Islet precursor cell (in vitro differentiated cells): ENCODE results near the gene SLX9.
A peak's percentile ranks its signal among the peaks of the same experiment; 100 is the strongest.

Experiments
- DNase-seq: peaks from one replicate; pipeline ENCODE4 v3.0.0-alpha.2; 2018

Gene SLX9

DNA sequence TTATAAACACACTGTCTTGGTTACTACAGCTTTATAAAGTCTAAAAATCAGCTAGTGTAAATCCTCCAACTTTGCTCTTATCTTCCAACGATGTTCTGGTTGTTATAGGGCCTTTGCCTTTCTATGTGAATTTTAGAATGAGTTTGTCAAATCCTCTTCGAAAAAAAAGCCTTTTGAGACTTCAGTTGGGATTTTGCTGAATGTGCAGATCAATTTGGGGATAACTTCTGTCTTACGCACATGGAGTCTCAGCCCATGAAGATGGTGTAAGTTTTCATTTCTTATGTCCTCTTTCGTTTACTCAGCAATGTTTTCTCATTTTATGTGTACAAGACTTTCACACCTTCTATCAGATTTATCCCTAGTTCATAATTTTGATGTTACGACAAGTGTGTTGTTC lies 69.8 kb downstream of the SLX9 start:
- no peak for DNase-seq

DNA sequence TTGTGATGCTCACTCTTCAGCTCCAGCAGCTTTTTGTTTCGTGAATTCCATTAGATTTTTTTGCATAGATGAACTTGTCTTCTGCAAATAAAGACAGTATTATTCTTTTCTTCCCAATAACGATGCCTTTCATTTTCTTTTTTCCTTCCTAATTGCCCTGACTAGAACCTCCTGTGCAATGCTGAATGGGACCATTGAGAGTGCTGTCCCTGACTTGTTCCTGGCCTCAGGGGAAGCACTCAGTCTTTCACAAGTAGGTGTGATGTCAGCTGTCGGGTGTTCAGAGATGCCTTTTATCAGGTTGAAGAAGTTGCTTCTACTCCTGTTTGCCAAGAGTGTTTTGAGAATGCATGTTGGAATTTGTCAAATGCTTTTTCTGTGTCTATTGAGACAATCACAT lies 70.3 kb downstream of the SLX9 start:
- peak; percentile 92 for DNase-seq

DNA sequence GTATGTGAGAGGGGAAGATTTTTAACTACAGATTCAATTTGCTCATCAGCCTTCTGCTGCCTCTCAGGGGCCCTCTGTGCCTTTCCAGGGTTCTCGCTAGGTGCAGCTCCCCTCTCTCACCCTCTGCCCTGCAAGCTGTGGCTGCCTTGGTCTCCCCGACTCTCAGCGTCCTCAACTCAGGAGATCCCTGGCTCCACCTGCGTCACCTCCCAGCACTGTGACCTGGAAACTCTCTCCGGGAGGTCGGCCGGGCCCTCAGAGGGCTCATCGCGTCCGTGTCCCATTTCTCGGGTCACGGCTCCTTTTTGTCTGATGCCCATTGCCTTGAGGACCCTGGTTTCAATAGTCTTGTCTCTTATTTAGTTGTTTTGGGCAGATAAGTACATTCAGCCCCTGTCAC lies 71.0 kb downstream of the SLX9 start:
- DNase-seq, result no peak

DNA sequence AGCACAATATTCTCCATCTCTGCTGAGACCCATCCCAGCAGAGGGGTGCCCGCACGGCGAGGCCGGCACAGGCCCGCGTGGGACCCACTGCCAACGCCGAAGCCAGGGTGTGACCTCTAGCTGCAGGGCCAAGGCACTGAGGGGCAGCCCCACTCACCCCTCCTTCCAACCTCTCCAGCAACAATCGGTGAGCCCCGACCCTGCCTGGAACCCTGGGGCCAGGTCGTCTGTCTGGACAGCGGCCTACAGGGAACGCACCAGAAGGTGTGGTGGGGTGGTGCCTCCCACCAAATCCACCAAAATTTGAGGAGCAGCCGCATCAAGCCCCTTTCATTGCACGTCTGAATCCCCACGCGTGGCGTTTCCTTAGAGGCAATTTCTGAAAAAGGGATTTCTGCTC lies 71.6 kb downstream of the SLX9 start:
- DNase-seq, result no peak

DNA sequence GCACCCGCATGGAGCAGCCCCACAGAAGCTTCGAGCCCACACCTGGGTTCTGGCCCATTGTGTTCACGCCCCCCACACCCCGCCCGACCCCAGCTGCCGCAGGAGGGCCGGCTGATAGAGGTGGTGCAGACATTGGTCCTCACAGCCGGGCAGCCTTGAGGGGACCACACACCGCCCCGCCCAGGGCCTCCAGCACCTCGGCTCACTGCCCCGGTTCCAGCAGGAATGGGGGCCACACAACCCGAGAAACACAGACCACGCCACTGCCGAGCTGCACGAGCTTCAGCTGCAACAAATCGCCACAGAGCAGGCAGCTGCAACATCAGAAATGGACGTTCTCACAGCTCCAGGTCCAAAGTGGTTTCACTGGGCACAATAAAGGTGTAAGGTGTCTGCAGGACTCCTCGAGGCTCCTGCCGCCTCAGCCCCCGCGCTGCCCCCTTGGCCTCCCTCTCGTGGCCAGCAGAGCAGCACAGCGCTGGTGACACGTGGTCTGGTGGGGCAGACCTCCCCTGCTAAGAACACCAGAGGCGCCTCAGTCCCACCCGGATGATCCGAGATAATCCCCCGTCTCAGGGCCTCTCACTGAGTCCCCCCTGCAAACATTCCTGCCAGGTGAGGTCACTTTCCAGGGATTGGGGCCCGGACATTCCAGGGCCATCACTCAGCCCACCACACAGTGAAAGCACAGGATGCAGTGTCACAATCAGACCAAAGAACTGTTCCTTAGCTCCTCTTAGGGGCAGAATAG lies 72.3 kb downstream of the SLX9 start:
- peak; percentile 100 for DNase-seq

DNA sequence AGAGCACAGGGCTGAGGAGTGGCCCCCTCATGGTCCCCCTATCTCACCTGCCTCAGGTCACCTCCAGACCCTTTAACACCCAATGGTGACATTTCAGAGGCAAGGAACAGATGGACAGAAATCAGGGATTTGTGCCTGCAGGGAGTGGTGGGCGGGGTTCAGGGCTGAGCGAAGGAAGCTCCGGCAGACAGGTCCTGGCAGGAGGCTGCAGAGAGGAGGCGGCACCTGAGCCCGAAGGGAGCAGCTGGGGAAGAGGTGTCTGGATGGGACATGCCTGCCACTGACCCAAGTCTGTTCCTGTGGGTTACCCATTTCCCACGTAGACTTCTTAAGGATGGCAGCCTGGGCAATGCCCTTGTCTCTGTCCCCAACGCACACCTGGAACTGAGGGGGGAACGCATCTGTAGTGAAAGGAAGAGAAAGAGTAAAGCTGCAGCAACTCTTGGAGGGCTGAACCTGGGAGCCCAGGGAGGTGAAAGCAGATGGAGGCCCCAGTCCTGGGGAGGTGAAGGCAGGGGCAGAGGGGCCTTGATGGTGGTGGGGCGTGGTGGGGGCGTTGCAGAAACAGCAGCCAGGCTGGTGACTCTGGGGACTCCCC lies 72.9 kb downstream of the SLX9 start:
- no peak for DNase-seq

DNA sequence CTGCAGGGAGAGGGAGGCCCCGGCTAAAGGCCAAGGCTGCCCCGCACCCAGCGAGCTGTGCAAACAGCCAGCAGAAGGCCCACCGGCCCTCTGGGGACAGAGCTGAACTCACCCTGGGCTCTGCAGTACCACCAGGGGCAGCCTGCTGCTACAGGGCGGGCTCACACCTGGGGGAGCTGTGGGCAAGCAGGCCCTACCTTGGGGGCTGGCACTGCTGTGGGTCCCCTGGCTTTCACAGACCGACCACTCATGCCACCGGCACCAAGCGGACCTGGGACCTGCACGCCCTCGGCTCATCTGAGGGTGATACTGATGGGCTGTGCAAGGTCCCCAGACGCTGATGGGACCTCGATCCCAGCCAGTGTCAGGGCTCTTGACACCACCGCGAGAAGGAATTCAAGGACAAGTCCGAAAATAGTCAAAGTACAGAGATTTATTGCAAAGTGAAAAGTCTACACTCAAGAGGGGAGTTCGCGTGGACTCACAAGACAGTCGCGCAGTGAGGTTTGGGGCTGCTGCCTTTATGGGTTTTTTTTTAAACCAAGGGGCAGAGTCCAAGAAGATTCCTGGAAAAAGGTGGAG lies 73.5 kb downstream of the SLX9 start:
- no peak for DNase-seq

DNA sequence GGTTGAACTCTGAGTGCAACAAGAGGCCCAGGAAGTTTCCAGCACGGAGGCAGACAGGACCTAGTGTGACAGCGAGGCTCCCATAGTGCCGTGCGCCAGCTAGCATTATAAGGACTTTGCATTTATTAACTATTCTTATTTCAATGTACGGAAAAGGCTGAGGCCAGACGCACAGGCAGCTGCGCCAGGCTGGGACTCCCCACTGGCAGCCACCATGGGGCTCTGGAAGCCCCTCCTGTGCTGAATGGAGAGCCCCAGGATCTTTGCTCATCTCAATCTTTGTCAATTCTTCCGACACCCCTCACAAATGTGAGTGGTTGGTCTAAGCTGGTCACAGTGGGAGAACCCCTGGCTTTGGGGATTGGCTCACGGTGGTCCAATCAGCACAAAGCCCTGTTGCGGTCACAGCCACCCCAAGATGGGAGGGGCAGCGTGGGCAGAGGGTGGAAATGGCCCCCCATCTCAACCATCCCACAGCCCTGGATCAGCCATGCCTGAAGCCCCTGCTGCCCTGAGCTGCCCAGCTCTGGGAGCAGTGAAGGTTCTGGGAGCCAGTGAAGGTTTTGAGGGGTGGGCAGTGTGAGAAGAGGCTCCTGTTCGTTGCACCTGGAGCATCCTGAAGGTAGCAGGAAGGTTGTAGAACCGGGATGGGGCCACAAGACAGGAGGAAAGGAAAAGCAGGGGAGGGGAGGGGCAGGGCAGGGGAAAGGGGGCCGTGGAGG lies 75.1 kb downstream of the SLX9 start:
- DNase-seq, result no peak

DNA sequence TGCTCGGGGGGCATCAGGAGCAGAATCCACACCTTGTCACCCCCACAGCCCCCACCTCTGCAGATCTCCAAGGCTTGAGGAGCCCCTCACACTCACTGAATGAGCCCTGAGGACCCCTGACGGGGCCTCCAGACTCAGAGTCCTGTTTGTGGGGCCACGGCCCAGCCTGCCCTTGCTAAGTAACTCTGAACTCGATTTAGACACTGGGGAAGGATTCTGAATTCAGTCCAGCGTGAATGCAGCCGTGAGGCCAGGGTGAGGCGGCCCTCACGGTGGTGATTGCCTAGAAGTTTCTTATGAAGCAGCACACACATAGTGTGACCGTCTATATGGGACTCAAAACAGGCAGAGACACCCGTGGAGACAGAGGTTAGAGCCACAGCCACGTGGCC lies 75.6 kb downstream of the SLX9 start:
- no peak for DNase-seq

DNA sequence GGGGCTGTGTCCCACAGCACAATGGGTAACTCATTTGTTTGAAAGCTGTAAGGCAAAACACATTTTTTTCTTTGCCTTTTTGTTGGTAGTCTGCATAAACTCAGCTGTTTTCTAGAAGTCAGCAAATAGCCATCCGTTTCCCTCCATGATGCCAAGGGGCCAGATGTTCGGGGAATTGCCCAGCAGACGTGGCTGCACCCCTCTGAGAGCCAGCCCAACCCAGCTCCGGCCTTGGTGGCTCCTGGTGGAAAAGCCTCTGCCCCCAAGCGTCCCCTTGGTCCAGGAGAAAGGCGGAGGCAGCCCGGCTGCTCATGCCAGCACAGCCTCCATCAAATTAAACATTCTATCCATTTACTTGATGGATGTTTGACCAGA lies 76.2 kb downstream of the SLX9 start:
- DNase-seq, result no peak

DNA sequence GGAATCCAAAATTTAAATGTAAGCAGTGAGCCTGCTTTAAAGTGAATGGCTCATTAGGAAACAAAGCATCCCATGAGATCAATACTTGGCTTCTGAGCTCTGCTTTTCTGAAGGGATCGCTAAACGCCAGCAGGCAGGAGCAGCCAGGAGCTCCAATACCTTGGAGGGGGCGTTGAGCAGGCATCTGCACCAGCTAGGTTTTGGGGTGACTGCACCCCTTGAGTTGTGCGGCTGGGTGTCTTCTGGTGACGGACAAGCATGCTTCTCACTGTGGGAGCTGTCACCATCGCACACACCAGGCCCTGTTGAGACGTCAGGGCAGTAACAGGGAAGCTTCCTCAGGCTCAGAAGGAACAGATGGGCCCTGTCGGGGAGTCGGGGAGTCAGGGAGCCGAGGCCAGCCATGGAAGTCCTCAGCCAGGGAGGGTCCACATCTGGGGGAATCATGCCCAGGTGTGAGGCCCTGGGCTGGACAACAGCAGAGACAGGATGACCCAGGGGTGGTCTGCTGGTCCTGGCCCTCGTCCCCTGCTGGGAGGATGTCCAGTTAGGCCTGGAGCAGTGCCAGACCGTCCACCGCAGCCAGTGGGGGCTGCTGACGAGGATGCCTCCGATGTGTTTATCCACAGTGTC lies 76.7 kb downstream of the SLX9 start:
- no peak for DNase-seq

DNA sequence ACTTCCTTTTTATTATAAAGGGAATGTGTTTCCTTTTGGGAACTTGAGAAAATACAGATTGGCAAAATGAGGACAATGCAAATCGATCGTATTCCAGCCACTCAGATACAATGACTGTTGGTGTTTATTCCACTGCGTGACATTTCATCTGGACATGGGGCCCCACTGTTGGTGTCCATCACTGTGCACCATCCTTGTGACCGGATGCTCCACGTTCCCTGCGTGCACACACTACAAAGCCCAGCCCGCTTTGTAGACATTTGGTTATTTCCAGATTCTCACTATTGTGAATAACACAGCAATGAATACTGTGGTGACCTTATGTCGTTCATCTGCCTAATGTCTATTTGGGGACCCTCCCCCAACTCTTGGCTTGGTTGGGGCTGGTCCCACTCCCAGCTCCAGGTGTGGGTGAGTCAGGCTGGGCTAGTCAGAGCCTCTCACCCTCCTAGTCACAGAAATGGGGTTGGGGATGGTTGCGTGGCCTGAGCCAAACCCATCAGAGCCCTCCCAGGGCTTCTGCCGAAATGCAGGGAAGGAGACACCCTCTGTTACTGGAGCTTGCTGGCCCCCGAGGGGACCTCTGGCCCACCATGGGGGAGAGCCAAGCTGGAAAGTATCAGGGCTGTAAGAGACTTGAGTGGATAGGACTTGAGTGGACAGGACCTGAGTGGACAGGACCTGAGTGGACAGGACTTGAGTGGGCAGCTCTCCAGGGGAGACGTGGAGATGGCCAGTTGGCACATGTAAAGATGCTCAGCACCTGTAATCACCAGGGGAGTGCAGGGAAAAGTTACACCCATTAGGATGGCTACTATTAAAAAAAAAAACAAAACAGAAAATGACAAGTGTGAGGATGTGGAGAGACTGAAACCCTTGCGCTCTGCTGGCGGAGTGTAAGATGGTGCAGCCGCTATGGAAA lies 77.5 kb downstream of the SLX9 start:
- no peak for DNase-seq

DNA sequence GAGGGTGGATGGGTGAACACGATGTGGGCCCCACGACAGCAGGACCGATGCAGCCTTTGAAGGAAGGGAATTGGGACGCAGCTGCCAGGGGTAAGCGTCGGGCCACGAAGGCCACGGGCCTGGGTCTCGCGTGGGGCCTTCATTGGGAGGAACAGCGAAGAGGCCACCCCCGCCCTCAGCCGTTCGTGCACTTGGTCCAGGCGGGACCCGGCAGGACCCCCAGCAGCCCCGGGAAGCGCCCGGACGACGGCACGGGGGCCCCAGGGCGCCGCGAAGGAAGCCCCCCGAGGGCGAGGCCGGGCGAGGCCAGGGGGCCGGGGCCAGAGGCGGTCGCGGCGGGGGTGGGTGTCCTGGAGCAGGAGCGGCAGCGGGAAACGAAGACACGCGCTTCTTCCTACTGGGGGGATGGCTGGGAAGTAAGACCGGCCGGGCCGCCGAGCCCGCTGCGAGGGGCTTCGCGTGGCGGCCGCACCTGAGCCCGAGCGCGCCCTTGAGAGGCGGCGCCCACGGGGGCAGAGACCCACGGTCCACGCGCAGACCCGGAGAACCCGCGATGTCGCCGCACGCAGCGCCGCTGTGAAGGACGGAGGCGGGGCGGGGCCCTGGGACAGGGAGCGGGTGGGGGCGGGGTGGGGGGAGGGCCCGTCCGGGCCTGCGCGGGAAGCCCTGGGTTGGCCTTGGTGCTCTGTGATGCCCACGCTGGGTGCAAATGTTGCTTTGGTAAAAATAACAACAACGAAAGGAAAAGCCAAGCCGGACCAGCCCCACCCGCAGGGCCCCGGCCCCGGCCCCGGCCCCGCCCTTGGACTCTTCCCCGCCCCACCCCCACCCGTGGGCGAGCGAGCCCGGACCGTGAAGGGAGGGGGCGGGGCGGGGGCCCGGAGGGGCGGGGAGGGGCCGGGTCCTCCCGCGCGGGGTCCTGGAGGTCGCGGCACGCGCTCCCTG lies 78.6 kb downstream of the SLX9 start:
- DNase-seq, result no peak

DNA sequence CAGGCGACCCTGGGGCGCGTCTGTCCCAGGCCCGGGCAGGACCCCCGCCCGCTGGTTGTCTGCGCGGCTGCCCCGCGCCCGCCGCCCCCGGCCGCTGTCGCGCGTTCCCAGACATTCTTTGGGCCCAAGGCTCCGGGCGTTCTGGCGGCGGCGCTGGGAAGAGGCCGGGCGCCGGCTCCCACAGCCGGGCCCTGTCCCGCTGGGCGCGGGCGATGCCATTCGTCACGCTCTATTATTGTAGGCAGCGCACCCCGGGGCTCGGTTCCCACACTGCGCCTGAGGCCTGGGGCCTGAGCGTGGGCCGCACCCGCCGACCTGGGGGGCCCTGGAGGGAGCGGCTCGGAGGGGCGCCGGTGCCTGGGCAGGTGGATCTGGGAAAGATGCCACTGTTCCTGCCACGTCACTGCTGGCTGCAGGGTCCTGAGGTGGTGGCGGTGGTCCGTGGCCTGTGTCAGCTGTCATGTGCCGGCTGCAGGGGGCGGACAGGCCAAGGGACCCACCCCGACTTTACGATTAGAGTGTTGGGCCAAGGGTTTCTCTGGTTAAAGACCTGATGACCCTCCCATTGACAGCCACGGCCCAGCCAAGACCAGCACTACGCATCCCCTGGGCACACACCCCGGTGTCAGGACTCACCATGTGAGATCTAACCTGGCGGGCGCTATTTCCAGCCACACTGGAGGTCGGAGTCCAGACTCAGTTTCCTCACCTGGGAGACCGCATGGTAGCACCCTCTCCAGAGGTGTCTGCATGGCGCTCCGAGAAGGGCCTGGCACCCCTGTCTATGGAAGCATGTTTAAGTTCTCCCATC lies 79.5 kb downstream of the SLX9 start:
- DNase-seq, result peak; percentile 57

DNA sequence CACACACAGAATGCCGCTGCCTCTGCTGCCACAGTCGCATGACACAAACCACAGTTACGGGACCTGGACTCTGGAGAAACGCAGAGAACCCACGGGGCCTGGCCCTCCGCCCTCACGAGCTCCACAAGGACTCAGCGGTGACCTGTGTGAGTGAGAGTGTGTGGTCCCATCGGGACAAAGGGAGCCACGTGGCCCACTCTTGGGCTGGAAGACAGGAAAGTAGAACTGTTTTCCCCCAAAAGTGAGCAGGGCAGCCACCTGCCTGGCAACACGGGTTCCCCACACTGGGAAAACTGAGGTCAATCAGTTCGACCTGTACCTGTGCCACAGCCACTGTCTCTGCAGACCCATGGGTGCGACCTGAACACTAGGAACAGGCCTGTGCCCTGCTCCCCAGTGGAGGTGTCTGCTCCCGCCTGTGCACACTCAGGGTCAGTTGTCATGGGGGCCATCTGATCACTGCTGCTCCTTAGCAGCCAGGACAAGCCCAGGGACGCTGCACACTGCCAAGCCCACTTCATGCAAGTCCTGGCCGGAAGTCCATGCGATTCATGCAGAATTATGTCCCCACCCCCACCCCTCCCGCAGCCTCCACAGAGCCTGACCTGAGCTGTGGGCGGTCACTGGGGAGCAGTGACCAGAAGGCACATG lies 80.2 kb downstream of the SLX9 start:
- peak; percentile 53 for DNase-seq

DNA sequence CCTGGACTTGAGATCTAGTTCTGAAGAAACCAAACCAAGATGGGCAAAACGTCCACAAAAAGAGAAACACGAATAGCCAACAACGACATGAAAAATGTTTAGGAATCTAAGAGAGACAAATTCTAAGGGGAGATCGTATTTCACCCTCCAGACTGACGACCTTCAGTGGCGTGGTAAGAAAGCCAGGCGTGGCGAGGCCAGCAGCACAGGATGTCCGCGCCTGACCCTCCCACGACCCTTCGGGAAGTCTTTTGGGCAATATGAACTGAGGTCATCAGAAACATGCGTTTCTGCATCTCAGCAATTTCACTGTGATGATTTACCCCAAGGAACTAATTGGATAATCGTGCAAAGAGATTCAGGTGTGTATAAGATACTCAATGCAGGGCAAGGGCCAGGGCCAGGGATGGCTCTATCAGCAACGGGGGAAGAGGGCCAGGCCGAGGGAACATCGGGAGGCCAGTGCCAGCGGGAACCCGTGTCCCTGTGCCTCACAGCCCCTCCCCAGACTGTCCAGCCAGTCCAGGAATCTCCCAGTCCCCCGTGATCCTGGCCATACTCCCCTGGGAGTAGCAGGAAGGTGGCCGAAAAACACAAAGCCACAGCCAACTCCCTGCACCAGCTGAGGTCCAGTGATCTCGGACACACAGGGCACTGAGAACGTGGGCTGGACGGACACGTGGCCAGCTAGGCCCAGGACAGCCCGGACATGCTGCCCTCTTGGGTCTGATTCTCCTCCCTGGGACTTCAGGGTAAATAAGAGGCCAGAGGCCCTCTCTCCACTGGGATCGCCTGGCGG lies 81.0 kb downstream of the SLX9 start:
- no peak for DNase-seq

DNA sequence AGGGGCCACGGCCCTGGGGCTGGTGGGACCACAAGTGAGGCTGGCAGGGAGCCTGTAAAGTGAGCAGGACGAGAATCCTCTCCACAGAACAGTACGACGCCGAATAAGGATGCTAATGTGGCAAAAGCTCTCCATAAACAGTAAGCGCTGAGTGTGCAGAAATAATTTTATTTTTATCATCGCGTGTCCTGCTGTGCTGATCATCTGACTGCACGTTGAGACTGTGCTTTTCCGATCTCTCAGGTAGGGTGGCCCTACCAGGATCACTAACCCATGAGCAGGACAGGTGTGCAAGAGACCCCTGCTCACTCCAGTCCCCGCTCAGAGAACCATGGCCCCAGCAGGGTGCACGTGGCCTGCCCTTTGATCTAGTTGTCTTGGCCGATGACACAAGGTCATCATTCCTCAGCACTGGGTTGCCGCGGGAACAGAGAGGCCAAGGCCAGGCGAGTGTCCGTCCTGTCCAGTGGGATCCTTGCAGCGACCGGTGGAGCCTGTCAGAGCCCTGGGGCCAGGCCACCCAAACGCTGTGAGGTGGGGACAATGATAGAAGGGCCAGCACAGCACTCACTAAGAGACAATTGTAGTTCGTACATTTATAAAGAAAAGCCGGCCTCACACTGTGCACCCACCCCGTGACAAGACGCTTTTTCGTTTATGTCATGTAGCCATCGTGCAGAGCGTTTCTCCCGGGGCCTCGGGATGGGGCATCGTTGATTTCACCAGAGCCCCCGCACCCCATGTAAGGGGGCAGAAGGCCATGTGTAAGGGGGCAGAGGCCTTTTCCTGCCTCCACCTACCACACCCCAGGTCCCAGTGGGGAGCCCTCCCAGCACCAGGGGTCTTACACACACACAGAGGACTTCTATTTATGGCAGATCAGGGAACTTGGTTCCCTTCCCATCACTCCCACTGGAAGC lies 81.9 kb downstream of the SLX9 start:
- DNase-seq, result peak; percentile 85

DNA sequence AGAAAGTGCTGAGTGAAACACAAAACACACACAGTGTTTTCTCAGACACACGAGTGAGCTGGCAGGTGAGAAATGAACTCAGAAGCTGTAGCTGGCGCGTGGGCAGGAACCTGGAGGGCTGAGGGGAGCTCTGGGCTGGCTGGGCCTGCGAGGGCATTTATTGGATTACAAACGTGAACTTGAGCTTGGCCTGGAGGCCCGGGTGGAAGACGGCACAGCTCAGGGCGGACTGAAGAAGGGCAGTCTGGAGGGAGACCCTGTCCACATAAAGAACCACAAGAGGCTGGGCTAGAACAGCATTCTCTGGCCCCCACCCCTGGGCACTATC lies 82.5 kb downstream of the SLX9 start:
- no peak for DNase-seq
